ENCODE data around the gene NXT1. TPM values are rescaled to one million over a fixed set of nuclear protein-coding genes. Genes with fewer than 3 reads are reported as not detected.

NXT1 gene
- total RNA-seq, 8 experiments from 2014 or later: 15.8 to 31.4 (median 22.2) TPM

DNA sequence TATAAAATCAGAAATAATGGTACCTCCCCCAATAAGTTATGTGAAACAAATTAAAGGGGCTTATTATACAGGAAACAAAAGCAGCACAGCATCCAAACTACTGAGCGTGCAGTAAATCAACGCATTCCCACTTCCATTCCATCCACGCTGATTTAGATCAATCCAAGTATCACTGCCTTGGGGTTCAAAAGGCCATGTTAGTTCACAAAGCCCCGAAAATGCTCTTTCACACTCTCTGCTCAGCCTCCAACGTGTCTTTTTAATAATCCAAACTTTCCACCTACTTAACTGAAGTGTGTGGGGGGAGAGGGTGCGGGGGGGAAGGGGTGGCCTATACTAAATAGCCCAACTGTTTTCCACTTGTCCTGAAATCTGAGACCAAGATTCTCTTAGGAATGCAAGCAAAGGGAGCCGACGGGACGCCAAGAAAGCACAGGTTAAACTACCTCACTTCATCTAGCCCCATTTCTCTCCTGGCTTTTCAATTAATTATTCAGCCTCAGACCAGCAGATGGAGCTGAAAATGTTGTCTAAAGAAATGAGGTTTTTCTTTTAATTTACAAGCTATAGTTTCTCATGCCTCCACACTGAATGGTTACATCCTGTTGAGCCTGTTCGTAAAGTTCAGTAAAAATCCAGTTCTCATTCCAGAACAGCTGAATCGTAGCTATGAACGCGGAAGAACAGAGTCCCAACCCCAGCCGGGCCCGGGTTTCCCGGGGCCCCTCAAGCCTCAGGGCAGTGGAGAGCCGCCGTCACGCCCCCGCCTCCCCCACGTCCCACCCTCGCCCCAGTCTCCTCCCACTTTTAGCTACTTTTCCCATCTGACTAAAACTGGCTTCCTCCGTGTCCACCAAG is 1.0 kb upstream of the NXT1 start:
- in situ Hi-C loops (cut with MboI; ENCODE audit: low pct_unique_long_range_greater_than_20kb in 2 of 9, low sequenced_read_pairs in 9 of 9, unreplicated experiment in 9 of 9): loop anchor here in 6 of 9 experiments (10.0 to 25.0 kb wide), 8 partner anchors 295 to 1012 kb away; partner anchors contain the start of genes SSTR4 (in 2 of the 6) and THBD (in 2 of the 6)
- peak overlapping the region; percentile 77 to 98 (median 94) for H3K4me3 ChIP-seq
- H3K27ac ChIP-seq: peak overlapping the region; percentile 90 to 95
- ATAC-seq (replicated peaks in 6 of 8): peak in 1 of 8 experiments; percentile 57
- H3K4me1 ChIP-seq (replicated peaks in 1 of 2): peaks cover 12 to 16% of the 10 kb centered on the region in 2 donors
- 0 to 27% (median 3%) methylated on average over 1 to 9 of the region's 23 CpGs; no CpG with 5 or more reads in 3 of the 10 experiments for WGBS, 10 experiments

GRCh38 chr20:23350904-23351838 is 580 bp downstream of the NXT1 start:
- Histone ChIP-seq H3K4me3 (peak overlapping the region; percentile 77 to 98 (median 94)), H3K4me1 (replicated peaks in 1 of 2) (peaks cover 12 to 16% of the 10 kb centered on the region in 2 donors), H3K27ac (peak overlapping the region; percentile 90 to 95)
- WGBS, 10 experiments: 0 to 20% (median 5%) methylated on average over 2 to 23 of the region's 64 CpGs; no CpG with 5 or more reads in 2 of the 10 experiments
- peak; percentile 13 to 38 (median 22) for ATAC-seq (replicated peaks in 6 of 8)
- in situ Hi-C loops (cut with MboI; ENCODE audit: low pct_unique_long_range_greater_than_20kb in 2 of 9, low sequenced_read_pairs in 9 of 9, unreplicated experiment in 9 of 9): no loop called here

DNA sequence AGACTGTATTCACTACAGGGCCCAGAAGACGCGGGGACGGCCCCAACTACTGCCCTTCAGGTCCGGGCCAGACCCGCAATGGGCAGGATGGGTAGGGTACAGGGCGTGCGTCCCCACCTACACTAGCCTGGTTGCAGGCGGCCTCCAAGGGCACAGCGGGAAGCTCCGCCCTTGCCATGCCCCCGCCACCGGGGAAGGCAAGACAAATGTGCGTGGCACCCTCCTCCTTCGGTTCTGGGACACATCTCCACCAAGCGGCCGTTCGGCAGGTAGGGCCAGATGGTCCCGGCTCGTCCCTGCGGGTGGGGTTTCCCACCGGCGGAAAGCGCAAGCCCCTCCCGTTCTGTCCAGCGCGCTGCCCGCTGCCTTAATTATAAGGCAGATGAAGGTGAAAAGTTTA is 5.6 kb downstream of the NXT1 start:
- Histone ChIP-seq H3K27ac (no peak overlapping the region), H3K4me3 (no peak overlapping the region), H3K4me1 (replicated peaks in 1 of 2) (peaks cover 18 to 27% of the 10 kb centered on the region in 2 donors)
- WGBS, 10 experiments: 80 to 100% (median 87%) methylated on average over 3 to 14 of the region's 27 CpGs; no CpG with 5 or more reads in 5 of the 10 experiments
- in situ Hi-C loops (cut with MboI; ENCODE audit: low pct_unique_long_range_greater_than_20kb in 2 of 9, low sequenced_read_pairs in 9 of 9, unreplicated experiment in 9 of 9): no loop called here
- no peak for ATAC-seq (replicated peaks in 6 of 8)

DNA sequence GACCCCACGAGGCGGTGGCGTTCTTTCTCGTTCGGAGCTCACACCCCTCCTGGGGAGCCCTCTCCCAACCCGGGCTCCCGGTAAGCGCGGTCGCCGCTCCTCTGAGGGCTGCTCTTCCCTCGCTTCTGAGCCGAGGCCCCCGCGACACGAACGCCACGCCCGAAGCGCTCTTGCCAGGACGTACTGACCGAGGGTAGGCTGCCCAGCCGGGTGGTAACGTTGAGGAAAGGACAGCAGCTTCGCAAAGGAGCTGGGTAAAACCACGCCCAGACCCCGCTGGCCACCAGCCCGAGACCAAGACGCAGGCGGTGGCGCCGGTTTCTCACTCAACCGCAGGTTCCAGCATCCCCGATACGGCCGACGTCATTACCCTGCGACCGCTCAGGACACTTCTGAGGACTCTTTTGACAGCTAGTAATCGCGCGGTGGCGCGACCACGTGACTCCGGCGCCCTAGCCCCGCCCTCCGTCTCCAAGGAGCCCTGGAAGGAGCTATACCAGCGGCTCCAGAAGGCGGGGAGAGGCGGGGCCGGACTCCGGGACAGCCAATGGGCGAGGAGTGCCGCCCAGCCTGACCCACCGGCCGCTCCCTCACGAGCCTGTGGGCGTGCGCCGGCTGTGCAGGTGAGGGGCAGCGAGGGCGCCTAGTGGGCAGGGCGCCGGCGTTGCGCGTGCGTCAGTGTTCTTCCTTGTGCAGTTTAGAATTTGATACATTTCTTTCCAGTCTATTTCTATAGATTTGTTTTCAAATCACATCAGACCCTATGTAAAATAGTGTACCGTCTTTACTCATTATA is 7.4 kb downstream of the NXT1 start:
- in situ Hi-C loops (cut with MboI; ENCODE audit: low pct_unique_long_range_greater_than_20kb in 2 of 9, low sequenced_read_pairs in 9 of 9, unreplicated experiment in 9 of 9): no loop called here

DNA sequence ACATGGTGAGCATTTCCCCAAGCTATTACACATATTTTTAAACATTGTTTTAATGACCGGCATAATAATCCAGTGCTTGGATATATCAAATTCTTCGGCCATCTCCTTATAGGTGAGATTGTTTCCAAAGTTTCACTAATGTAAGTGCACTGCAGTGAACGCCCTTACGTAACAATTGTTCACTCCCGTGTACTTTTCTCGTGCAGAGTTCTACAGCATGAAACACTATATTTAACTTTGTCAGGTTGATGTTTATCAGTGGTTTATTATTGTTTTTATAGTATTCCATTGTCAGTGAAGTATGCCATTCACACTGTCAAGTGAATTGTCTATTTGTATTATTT is 7.9 kb downstream of the NXT1 start:
- peak overlapping the region; percentile 51 to 54 for H3K27ac ChIP-seq
- peak overlapping the region; percentile 20 to 70 (median 26) for H3K4me3 ChIP-seq
- 17 to 66% (median 43%) methylated on average over 1 to 6 of the region's 6 CpGs for WGBS, 10 experiments
- ATAC-seq (replicated peaks in 6 of 8): no peak
- in situ Hi-C loops (cut with MboI; ENCODE audit: low pct_unique_long_range_greater_than_20kb in 2 of 9, low sequenced_read_pairs in 9 of 9, unreplicated experiment in 9 of 9): no loop called here
- H3K4me1 ChIP-seq (replicated peaks in 1 of 2): peaks cover 19 to 26% of the 10 kb centered on the region in 2 donors

More for the DNA sequence above, 7.4 kb downstream of the NXT1 start:
- peak; percentile 47 to 84 (median 80) for ATAC-seq (replicated peaks in 6 of 8)
- H3K4me1 ChIP-seq (replicated peaks in 1 of 2): peaks cover 15 to 20% of the 10 kb centered on the region in 2 donors
- H3K4me3 ChIP-seq: peak overlapping the region; percentile 57 to 71 (median 65)
- peak overlapping the region; percentile 96 to 97 for H3K27ac ChIP-seq
- WGBS, 10 experiments: 0 to 1% (median 0%) methylated on average over 1 to 27 of the region's 71 CpGs; no CpG with 5 or more reads in 3 of the 10 experiments

- in situ Hi-C loops (cut with MboI; ENCODE audit: low pct_unique_long_range_greater_than_20kb in 2 of 9, low sequenced_read_pairs in 9 of 9, unreplicated experiment in 9 of 9): no loop called here
- peak overlapping the region; percentile 51 to 54 for H3K27ac ChIP-seq
- no peak overlapping the region for H3K4me3 ChIP-seq
- WGBS, 10 experiments: 38 to 78% (median 65%) methylated on average over 3 to 6 of the region's 7 CpGs; no CpG with 5 or more reads in 1 of the 10 experiments
- no peak for ATAC-seq (replicated peaks in 6 of 8)
- H3K4me1 ChIP-seq (replicated peaks in 1 of 2): peaks cover 23 to 31% of the 10 kb centered on the region in 2 donors
Observed at GRCh38 chr20:23358923-23359593, 8.5 kb downstream of the NXT1 start.

DNA sequence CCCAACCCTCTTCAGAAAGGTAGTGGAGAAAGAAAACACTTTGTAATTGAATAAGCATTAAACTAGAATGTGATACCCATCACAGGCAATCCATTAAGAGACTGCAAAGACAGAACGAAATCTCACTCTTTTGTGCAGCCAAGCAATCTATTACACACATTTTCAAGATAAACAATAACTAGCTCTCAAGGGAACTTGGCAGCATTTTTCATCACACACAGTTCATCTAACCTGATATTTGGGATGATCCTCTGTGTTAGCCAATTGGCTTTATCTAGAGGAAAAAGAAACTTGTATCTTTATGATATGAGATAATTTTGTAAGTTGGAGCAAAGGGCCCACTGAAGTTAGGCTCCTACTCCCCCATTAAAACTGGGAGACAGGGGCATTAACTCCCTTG is 9.9 kb downstream of the NXT1 start:
- Histone ChIP-seq H3K27ac (peak overlapping the region; percentile 95 to 98), H3K4me3 (peak overlapping the region in 2 of 5 donors; percentile 69 to 85), H3K4me1 (replicated peaks in 1 of 2) (peaks cover 24 to 34% of the 10 kb centered on the region in 2 donors)
- in situ Hi-C loops (cut with MboI; ENCODE audit: low pct_unique_long_range_greater_than_20kb in 2 of 9, low sequenced_read_pairs in 9 of 9, unreplicated experiment in 9 of 9): no loop called here
- ATAC-seq (replicated peaks in 6 of 8): no peak
- 43 to 100% (median 100%) methylated on average over 1 of the region's 1 CpG; no CpG with 5 or more reads in 3 of the 10 experiments for WGBS, 10 experiments

DNA sequence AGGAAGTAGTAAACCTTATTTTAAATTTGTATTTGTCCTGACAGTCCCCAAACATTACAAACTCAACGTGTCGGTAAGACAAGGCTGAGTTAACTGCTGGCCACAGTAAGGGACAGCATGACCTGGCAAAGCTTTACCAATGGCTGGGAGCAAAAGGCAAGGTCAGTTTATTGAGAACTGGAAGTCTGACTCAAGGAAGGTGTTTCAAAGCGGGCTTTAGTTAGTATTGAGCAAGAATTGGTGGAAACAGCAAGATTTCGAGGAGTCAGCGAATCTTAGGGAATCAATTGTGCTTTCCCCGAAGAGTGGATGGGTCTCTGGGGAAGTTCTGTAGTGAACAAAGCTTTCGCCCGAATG is 10.5 kb downstream of the NXT1 start:
- 0 to 30% (median 3%) methylated on average over 2 to 8 of the region's 8 CpGs; no CpG with 5 or more reads in 1 of the 10 experiments for WGBS, 10 experiments
- in situ Hi-C loops (cut with MboI; ENCODE audit: low pct_unique_long_range_greater_than_20kb in 2 of 9, low sequenced_read_pairs in 9 of 9, unreplicated experiment in 9 of 9): no loop called here
- Histone ChIP-seq H3K4me3 (peak overlapping the region; percentile 58 to 85 (median 69)), H3K27ac (peak overlapping the region; percentile 95 to 98), H3K4me1 (replicated peaks in 1 of 2) (peaks cover 30 to 39% of the 10 kb centered on the region in 2 donors)
- no peak for ATAC-seq (replicated peaks in 6 of 8)

GRCh38 chr20:23361476-23362391 is 11.1 kb downstream of the NXT1 start, which contains the start of gene GZF1:
GZF1 (plus strand) TSS chr20:23362182; CDS start chr20:23364384, 2,202 bp downstream.
- 0 to 5% (median 2%) methylated on average over 2 to 16 of the region's 114 CpGs; no CpG with 5 or more reads in 6 of the 10 experiments for WGBS, 10 experiments
- Histone ChIP-seq H3K4me3 (peak within 1 kb of the TSS; percentile 68 to 85 (median 79)), H3K4me1 (replicated peaks in 1 of 2) (peaks cover 35 to 45% of the 10 kb centered on the region in 2 donors), H3K27ac (peak within 1 kb of the TSS; percentile 95 to 98)
- peak; percentile 66 to 80 (median 72) for ATAC-seq (replicated peaks in 6 of 8)
- in situ Hi-C loops (cut with MboI; ENCODE audit: low pct_unique_long_range_greater_than_20kb in 2 of 9, low sequenced_read_pairs in 9 of 9, unreplicated experiment in 9 of 9): no loop called here

GRCh38 chr20:23362392-23363256 is 12.0 kb downstream of the NXT1 start:
- ATAC-seq (replicated peaks in 6 of 8): peak in 4 of 8 experiments; percentile 6 to 18 (median 8)
- in situ Hi-C loops (cut with MboI; ENCODE audit: low pct_unique_long_range_greater_than_20kb in 2 of 9, low sequenced_read_pairs in 9 of 9, unreplicated experiment in 9 of 9): no loop called here
- Histone ChIP-seq H3K27ac (peak overlapping the region; percentile 91 to 94), H3K4me1 (replicated peaks in 1 of 2) (peaks cover 38 to 48% of the 10 kb centered on the region in 2 donors), H3K4me3 (peak overlapping the region; percentile 68 to 85 (median 79))
- WGBS, 10 experiments: 0 to 63% (median 3%) methylated on average over 1 to 8 of the region's 50 CpGs; no CpG with 5 or more reads in 2 of the 10 experiments
